SK-N-SH (cell line): Measurements from ENCODE around the gene BUD23. TPM values are rescaled to one million over a fixed set of nuclear protein-coding genes. Genes with fewer than 3 reads are reported as not detected.

Experiments used
- CTCF ChIA-PET: fragments of 300-600, 350-600 bp; formaldehyde crosslinking; extraction: SDS; loops from one replicate; lab custom pipeline; 2021; lab: Yijun Ruan, JAX
- POLR2A ChIA-PET: fragments of 350-600 bp; sonication (Branson Sonifier 250); formaldehyde crosslinking; extraction: SDS; loops from one replicate; lab custom pipeline; 2020; ENCODE audit warnings: antibody characterized with exemption, inconsistent platforms; lab: Yijun Ruan, JAX
- DNase-seq: peaks from one replicate; pipeline ENCODE4 v3.0.0; 2012
- H2AFZ ChIP-seq: fragments of 200-600 bp; sonication (generic); 2 replicates; pipeline ENCODE4 v1.8.1; 2016; ENCODE audit warnings: antibody characterized with exemption, mild to moderate bottlenecking, low read depth
- H3F3A ChIP-seq: fragments of 200-600 bp; sonication (generic); replicated peaks from 2 replicates; pipeline ENCODE3; 2016; ENCODE audit warnings: antibody characterized with exemption, mild to moderate bottlenecking; ENCODE audit not compliant: insufficient read depth
- H3K27ac ChIP-seq, 2 experiments: fragments of 200-500 bp in 1 of 2; fragments of 200-600 bp in 1 of 2; sonication (Bioruptor generic) in 1 of 2; sonication (generic), shearing (Covaris generic) in 1 of 2; 2 replicates each; pipeline versions ENCODE4 v1.5.1 to v1.6.1; 2014 to 2016; ENCODE audit warnings: low read depth in 2 of 2, inconsistent platforms in 1 of 2, low read length in 1 of 2, mild to moderate bottlenecking in 1 of 2, mixed read lengths in 1 of 2
- H3K27me3 ChIP-seq: fragments of 200-600 bp; sonication (generic), shearing (Covaris generic); 2 replicates; pipeline ENCODE4 v1.6.1; 2016; ENCODE audit warnings: mixed run types; ENCODE audit not compliant: insufficient read depth
- H3K36me3 ChIP-seq, 2 experiments: fragments of 200-500 bp in 1 of 2; fragments of 200-600 bp in 1 of 2; sonication (Bioruptor generic) in 1 of 2; sonication (generic) in 1 of 2; replicated peaks in 1 of 2; 2 replicates each; pipeline versions ENCODE3 to v1.5.1; 2014 to 2016; ENCODE audit warnings: low read length in 1 of 2, mild to moderate bottlenecking in 1 of 2; ENCODE audit not compliant: insufficient read depth in 2 of 2, control insufficient read depth in 1 of 2
- H3K4me1 ChIP-seq, 2 experiments: fragments of 200-500 bp in 1 of 2; fragments of 200-600 bp in 1 of 2; sonication (Bioruptor generic) in 1 of 2; sonication (generic), shearing (Covaris generic) in 1 of 2; 2 replicates each; pipeline versions ENCODE4 v1.5.1 to v1.6.1; 2014 to 2016; ENCODE audit warnings: low read depth in 1 of 2, low read length in 1 of 2, mixed run types in 1 of 2; ENCODE audit not compliant: insufficient read depth in 2 of 2, control insufficient read depth in 1 of 2
- H3K4me2 ChIP-seq: fragments of 200-600 bp; sonication (generic), shearing (Covaris generic); 2 replicates; pipeline ENCODE4 v1.6.1; 2017; ENCODE audit warnings: mixed run types
- H3K4me3 ChIP-seq, 2 experiments: fragments of 200-500 bp in 1 of 2; fragments of 200-600 bp in 1 of 2; sonication (Bioruptor generic) in 1 of 2; sonication (generic), shearing (Covaris generic) in 1 of 2; 2 replicates each; pipeline versions ENCODE4 v1.5.1 to v1.8.1; 2014 to 2016; ENCODE audit warnings: low read depth in 2 of 2, inconsistent platforms in 1 of 2, low read length in 1 of 2, mild to moderate bottlenecking in 1 of 2, mixed read lengths in 1 of 2, moderate library complexity in 1 of 2
- H3K79me2 ChIP-seq: fragments of 200-600 bp; sonication (generic); 2 replicates; pipeline ENCODE4 v1.8.1; 2017; ENCODE audit warnings: mild to moderate bottlenecking; ENCODE audit not compliant: insufficient read depth
- H3K9ac ChIP-seq: fragments of 200-600 bp; sonication (generic); 2 replicates; pipeline ENCODE4 v1.6.1; 2017; ENCODE audit warnings: mixed run types
- H3K9me2 ChIP-seq: fragments of 200-600 bp; sonication (generic); 2 replicates; pipeline ENCODE4 v1.6.1; 2017; ENCODE audit warnings: mixed run types
- H3K9me3 ChIP-seq: fragments of 200-600 bp; sonication (generic); 2 replicates; pipeline ENCODE4 v1.6.1; 2017; ENCODE audit warnings: mixed run types, mild to moderate bottlenecking, moderate library complexity
- H4K20me1 ChIP-seq: fragments of 200-600 bp; sonication (generic); 2 replicates; pipeline ENCODE4 v1.6.1; 2017; ENCODE audit warnings: mild to moderate bottlenecking, mixed run types; ENCODE audit not compliant: insufficient read depth
- CHD2 ChIP-seq: fragments of 150-350 bp; IDR thresholded peaks from 2 replicates; pipeline ENCODE4 v1.6.1; 2018; ENCODE audit warnings: low read length; ENCODE audit not compliant: partially characterized antibody
- ELF1 ChIP-seq: IDR thresholded peaks from 2 replicates; pipeline ENCODE4 v1.4.0; 2012
- EZH2phosphoT487 ChIP-seq: fragments of 200-600 bp; sonication (generic); IDR thresholded peaks from 2 replicates; pipeline ENCODE4 v1.6.1; 2017; ENCODE audit warnings: low read depth, mixed run types, mild to moderate bottlenecking, antibody characterized with exemption, moderate library complexity, borderline replicate concordance
- FOSL2 ChIP-seq: IDR thresholded peaks from 2 replicates; pipeline ENCODE4 v1.4.0; 2012; ENCODE audit warnings: low read depth, mild to moderate bottlenecking, moderate library complexity, borderline replicate concordance
- FOXJ3 ChIP-seq: sonication (generic); formaldehyde crosslinking; IDR thresholded peaks from 2 replicates; pipeline ENCODE4 v1.5.1; 2020; ENCODE audit warnings: mild to moderate bottlenecking, missing genetic modification reagents
- GABPA ChIP-seq: IDR thresholded peaks from 2 replicates; pipeline ENCODE4 v1.4.0; 2012; ENCODE audit warnings: low read depth, mild to moderate bottlenecking
- GATA2 ChIP-seq: sonication (generic); formaldehyde crosslinking; IDR thresholded peaks from 2 replicates; pipeline ENCODE4 v1.5.0; 2020; ENCODE audit warnings: mild to moderate bottlenecking, missing genetic modification reagents
- JUND ChIP-seq: IDR thresholded peaks from 2 replicates; pipeline ENCODE4 v1.4.0; 2012
- MEF2A ChIP-seq: IDR thresholded peaks from 2 replicates; pipeline ENCODE4 v1.4.0; 2012; ENCODE audit warnings: low read depth, borderline replicate concordance
- MXI1 ChIP-seq: IDR thresholded peaks from 2 replicates; pipeline ENCODE4 v1.6.1; 2012; ENCODE audit warnings: mild to moderate bottlenecking, low read depth, low read length, improper control_type of control experiment
- NRF1 ChIP-seq: IDR thresholded peaks from 2 replicates; pipeline ENCODE4 v1.6.1; 2012; ENCODE audit warnings: low read depth, mild to moderate bottlenecking, low read length
- RAD21 ChIP-seq: IDR thresholded peaks from 2 replicates; pipeline ENCODE4 v1.6.1; 2012; ENCODE audit warnings: mild to moderate bottlenecking, low read length
- SIN3A ChIP-seq: IDR thresholded peaks from 2 replicates; pipeline ENCODE4 v1.6.1; 2012; ENCODE audit warnings: low read depth, mild to moderate bottlenecking, low read length, moderate library complexity, borderline replicate concordance
- SMC3 ChIP-seq: IDR thresholded peaks from 2 replicates; pipeline ENCODE4 v1.6.1; 2012; ENCODE audit warnings: low read depth, low read length, improper control_type of control experiment
- TAF1 ChIP-seq: IDR thresholded peaks from 2 replicates; pipeline ENCODE4 v1.6.1; 2012; ENCODE audit warnings: low read depth, mild to moderate bottlenecking, low read length, moderate library complexity, borderline replicate concordance
- TCF12 ChIP-seq: IDR thresholded peaks from 2 replicates; pipeline ENCODE4 v1.4.0; 2012
- TEAD4 ChIP-seq: IDR thresholded peaks from 2 replicates; pipeline ENCODE4 v1.4.0; 2012; ENCODE audit warnings: mild to moderate bottlenecking, borderline replicate concordance; ENCODE audit not compliant: insufficient read depth
- YY1 ChIP-seq: IDR thresholded peaks from 2 replicates; pipeline ENCODE4 v1.4.0; 2012; ENCODE audit warnings: low read depth, mild to moderate bottlenecking
- WGBS: methylation state at CpG from one replicate; pipeline ENCODE4 v1.1.6; 2017; ENCODE audit warnings: low lambda C conversion rate; 5-methylcytosine and 5-hydroxymethylcytosine counted together
- polyA plus RNA-seq, 3 experiments: library from polyadenylated mRNA; depleted of rRNA; stranded (reverse); fragments of >200 nt; gene quantifications; 2 replicates each; pipeline ENCODE4 v1.2.3, GENCODE V29; 2012
- TF ChIP-seq, protein P1 (sequence below): IDR thresholded peaks from 2 replicates; pipeline ENCODE4 v1.6.1; 2012; ENCODE audit warnings: mild to moderate bottlenecking, low read depth, low read length, moderate library complexity
- TF ChIP-seq, protein P2 (sequence below): IDR thresholded peaks from 2 replicates; pipeline ENCODE4 v1.4.0; 2012; ENCODE audit warnings: low read depth
- TF ChIP-seq, protein P3 (sequence below): fragments of 150-350 bp; IDR thresholded peaks from 2 replicates; pipeline ENCODE4 v1.6.1; 2017; ENCODE audit warnings: antibody characterized with exemption, low read length, low read depth, borderline replicate concordance
- TF ChIP-seq, protein P4 (sequence below): IDR thresholded peaks from 2 replicates; pipeline ENCODE4 v1.4.0; 2012; ENCODE audit warnings: low read depth, borderline replicate concordance
- TF ChIP-seq, protein P5 (sequence below): fragments of 150-350 bp; IDR thresholded peaks from 2 replicates; pipeline ENCODE4 v1.6.1; 2016; ENCODE audit warnings: mild to moderate bottlenecking, low read depth, low read length

The BUD23 gene
- polyA plus RNA-seq, 1 of the 3 experiments (the other 2 are of a cell fraction), result 206 TPM

DNA sequence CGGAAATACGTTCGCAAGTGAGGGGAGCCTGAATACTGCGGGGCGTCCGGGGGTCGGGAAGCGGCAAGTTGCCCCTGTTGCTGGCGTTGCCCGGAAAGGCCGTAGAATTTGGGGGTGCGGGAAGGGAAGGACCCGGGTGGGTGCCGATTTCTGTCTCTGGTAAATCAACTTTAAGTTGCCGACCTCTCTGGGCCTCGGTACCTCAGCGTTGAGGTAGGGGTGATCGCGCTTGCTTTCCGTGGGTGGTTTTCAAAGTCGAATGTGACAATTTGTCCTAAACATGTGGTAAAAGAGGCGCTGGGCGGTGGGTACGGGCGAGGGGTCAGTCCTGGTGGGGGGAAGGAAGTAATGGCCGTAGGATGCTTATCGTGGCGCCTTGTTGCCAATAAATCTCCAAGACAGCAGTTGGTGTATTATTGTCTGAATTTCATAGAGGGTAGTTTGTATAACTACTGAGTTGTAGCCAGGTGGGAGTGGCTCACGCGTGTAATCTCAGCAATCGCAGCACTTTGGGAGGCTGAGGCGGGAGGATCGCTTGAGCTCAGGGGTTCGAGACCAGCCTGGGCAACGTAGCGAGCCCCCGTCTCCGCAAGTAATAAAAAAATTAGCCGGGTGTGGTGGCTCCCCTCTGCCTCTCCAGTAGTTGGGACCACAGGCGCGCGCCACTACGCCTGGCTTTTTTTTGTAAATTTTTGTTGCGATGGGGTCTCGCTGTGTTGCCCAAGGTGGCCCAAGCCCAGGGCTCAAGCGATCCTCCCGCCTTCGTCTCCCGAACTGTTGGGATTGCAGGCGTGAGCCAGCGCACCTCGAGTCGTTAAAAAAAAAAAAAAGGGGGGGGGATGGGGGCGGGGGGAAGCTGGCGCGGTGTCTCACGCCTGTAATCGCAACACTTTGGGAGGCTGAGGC lies 644 bp downstream of the BUD23 start (continued):
- TF ChIP-seq, protein P1, sequence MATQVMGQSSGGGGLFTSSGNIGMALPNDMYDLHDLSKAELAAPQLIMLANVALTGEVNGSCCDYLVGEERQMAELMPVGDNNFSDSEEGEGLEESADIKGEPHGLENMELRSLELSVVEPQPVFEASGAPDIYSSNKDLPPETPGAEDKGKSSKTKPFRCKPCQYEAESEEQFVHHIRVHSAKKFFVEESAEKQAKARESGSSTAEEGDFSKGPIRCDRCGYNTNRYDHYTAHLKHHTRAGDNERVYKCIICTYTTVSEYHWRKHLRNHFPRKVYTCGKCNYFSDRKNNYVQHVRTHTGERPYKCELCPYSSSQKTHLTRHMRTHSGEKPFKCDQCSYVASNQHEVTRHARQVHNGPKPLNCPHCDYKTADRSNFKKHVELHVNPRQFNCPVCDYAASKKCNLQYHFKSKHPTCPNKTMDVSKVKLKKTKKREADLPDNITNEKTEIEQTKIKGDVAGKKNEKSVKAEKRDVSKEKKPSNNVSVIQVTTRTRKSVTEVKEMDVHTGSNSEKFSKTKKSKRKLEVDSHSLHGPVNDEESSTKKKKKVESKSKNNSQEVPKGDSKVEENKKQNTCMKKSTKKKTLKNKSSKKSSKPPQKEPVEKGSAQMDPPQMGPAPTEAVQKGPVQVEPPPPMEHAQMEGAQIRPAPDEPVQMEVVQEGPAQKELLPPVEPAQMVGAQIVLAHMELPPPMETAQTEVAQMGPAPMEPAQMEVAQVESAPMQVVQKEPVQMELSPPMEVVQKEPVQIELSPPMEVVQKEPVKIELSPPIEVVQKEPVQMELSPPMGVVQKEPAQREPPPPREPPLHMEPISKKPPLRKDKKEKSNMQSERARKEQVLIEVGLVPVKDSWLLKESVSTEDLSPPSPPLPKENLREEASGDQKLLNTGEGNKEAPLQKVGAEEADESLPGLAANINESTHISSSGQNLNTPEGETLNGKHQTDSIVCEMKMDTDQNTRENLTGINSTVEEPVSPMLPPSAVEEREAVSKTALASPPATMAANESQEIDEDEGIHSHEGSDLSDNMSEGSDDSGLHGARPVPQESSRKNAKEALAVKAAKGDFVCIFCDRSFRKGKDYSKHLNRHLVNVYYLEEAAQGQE, result no peak
- TF ChIP-seq NRF1 (no peak), CHD2 (no peak), SMC3 (no peak), TAF1 (no peak)
- TF ChIP-seq, protein P2, sequence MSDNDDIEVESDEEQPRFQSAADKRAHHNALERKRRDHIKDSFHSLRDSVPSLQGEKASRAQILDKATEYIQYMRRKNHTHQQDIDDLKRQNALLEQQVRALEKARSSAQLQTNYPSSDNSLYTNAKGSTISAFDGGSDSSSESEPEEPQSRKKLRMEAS, result no peak

DNA sequence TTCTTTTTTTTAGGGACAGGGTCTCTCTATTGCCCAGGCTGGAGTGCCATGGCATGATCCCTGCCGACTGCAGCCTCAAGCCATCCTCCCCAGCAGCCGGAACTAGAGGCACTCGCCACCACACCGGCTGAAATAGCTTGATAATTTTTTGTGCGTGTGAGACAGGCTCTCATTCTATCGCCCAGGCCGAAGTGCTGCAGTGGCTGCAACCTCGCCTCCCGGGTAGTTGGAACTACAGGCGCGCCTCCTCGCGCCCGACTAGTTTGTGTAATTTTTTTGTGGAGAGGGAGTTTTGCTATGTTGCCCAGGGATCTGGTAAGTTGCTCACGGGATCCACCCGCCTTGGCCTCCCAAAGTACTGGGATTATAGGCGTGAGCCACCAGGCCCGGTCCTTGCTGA lies 1.9 kb downstream of the BUD23 start:
- Histone ChIP-seq H3K9me3 (no peaks in the 10 kb centered on the region), H3K9me2 (no peaks in the 10 kb centered on the region), H3K36me3 (peaks cover 17 to 32% of the 10 kb centered on the region in 2 experiments), H3K4me2 (no peak overlapping the region), H3K79me2 (peaks cover 91% of the 10 kb centered on the region), H3K27me3 (no peaks in the 10 kb centered on the region), H4K20me1 (no peaks in the 10 kb centered on the region), H3K4me1 (peaks cover 19 to 20% of the 10 kb centered on the region in 2 experiments; a peak in 3 of 4 replicates), H3K27ac (no peak overlapping the region), H3K4me3 (no peak overlapping the region), H3K9ac (no peak overlapping the region), H2AFZ (no peak overlapping the region), H3F3A (no peaks in the 10 kb centered on the region)
- 95% methylated on average over 18 of the region's 18 CpGs for WGBS
- DNase-seq, result no peak
- CTCF ChIA-PET, result interaction anchor here (1.0 to 2.6 kb wide), 6 partner anchors 12 to 78 kb away, joined by 3 to 12 read pairs (median 5); partner anchors contain the start of gene VPS37D
- no peak for TF ChIP-seq JUND
- no peak for TF ChIP-seq GATA2
- TF ChIP-seq YY1, result no peak
- TF ChIP-seq, protein P3, sequence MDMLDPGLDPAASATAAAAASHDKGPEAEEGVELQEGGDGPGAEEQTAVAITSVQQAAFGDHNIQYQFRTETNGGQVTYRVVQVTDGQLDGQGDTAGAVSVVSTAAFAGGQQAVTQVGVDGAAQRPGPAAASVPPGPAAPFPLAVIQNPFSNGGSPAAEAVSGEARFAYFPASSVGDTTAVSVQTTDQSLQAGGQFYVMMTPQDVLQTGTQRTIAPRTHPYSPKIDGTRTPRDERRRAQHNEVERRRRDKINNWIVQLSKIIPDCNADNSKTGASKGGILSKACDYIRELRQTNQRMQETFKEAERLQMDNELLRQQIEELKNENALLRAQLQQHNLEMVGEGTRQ, result no peak
- TF ChIP-seq TEAD4, result no peak
- no peak for TF ChIP-seq FOSL2
- no peak for TF ChIP-seq ELF1
- TF ChIP-seq TAF1, result no peak
- TF ChIP-seq MXI1, result no peak
- TF ChIP-seq, protein P4, sequence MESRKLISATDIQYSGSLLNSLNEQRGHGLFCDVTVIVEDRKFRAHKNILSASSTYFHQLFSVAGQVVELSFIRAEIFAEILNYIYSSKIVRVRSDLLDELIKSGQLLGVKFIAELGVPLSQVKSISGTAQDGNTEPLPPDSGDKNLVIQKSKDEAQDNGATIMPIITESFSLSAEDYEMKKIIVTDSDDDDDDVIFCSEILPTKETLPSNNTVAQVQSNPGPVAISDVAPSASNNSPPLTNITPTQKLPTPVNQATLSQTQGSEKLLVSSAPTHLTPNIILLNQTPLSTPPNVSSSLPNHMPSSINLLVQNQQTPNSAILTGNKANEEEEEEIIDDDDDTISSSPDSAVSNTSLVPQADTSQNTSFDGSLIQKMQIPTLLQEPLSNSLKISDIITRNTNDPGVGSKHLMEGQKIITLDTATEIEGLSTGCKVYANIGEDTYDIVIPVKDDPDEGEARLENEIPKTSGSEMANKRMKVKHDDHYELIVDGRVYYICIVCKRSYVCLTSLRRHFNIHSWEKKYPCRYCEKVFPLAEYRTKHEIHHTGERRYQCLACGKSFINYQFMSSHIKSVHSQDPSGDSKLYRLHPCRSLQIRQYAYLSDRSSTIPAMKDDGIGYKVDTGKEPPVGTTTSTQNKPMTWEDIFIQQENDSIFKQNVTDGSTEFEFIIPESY, result no peak
- TF ChIP-seq RAD21, result no peak
- TF ChIP-seq, protein P5, sequence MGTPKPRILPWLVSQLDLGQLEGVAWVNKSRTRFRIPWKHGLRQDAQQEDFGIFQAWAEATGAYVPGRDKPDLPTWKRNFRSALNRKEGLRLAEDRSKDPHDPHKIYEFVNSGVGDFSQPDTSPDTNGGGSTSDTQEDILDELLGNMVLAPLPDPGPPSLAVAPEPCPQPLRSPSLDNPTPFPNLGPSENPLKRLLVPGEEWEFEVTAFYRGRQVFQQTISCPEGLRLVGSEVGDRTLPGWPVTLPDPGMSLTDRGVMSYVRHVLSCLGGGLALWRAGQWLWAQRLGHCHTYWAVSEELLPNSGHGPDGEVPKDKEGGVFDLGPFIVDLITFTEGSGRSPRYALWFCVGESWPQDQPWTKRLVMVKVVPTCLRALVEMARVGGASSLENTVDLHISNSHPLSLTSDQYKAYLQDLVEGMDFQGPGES, result no peak
- no peak for TF ChIP-seq TCF12
- TF ChIP-seq, protein P2, result no peak
- no peak for TF ChIP-seq EZH2phosphoT487
- TF ChIP-seq GABPA, result no peak
- no peak for TF ChIP-seq FOXJ3 (CRISPR knock-in tag)
- no peak for TF ChIP-seq MEF2A
- no peak for TF ChIP-seq SIN3A
- POLR2A ChIA-PET, result no interaction called here
